ENCODE measurements around the gene PDE3B. TPM values are rescaled to one million over a fixed set of nuclear protein-coding genes. Genes with fewer than 3 reads are reported as not detected.

Gene PDE3B
- total RNA-seq, 1 experiment from 2014 or later, result 6.7 TPM

DNA sequence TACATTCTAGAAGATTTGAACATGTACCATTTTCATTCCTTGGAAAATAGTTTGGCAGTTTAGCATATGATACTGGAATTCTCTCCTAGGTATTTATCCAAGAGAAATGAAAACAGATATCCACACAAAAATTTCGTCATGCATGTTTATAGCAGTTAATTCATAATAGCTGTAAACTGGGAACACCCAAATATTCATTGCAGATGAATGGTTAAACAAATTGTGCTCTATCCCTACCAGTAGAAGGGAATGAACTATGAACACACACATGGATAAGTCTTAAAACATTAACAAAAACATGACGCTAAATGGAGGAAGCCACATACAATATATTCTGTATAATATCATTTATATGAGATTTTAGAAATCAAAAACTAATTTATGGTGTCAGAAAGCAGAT, 61.5 kb downstream of the PDE3B start:
- no TSS peak for BruUV-seq (replicated peaks)
- ChIA-PET CTCF (no interaction called here), POLR2A (no interaction called here), RAD21 (ENCODE audit: low non-redundant PET in 1 of 2, low total read pairs in 2 of 2, uncharacterized antibody in 2 of 2, unreplicated experiment in 2 of 2) (no interaction called here)
- Histone ChIP-seq H4K20me1 (ENCODE audit: insufficient read depth) (no peaks in the 10 kb centered on the region), H3K4me2 (ENCODE audit: low read length) (no peak overlapping the region), H3K4me3 (replicated peaks in 1 of 2; ENCODE audit: low read depth in 1 of 2, low read length in 2 of 2) (no peak overlapping the region), H3K27me3 (ENCODE audit: insufficient read depth, low read length) (no peaks in the 10 kb centered on the region), H3K9me3 (ENCODE audit: control insufficient read depth in 1 of 2, insufficient read depth in 1 of 2, low read depth in 1 of 2, low read length in 2 of 2) (peaks cover 4 to 5% of the 10 kb centered on the region in 2 experiments; a peak in 1 of 4 replicates), H3K36me3 (ENCODE audit: control insufficient read depth in 1 of 2, insufficient read depth in 2 of 2, low read length in 2 of 2) (no peaks in the 10 kb centered on the region), H3K9me2 (ENCODE audit: insufficient read depth) (no peaks in the 10 kb centered on the region), H3K27ac (ENCODE audit: low read depth, low read length) (no peak overlapping the region), H3K4me1 (ENCODE audit: control insufficient read depth in 1 of 2, insufficient read depth in 2 of 2, low read length in 2 of 2) (no peaks in the 10 kb centered on the region), H3K9ac (ENCODE audit: low read length) (no peak overlapping the region), H2AFZ (ENCODE audit: low read depth, low read length, poor library complexity, severe bottlenecking) (no peak overlapping the region), H3K79me2 (ENCODE audit: insufficient read depth, low read length) (no peaks in the 10 kb centered on the region)
- DNase-seq (ENCODE audit: low read depth, low spot score) (no peak), ATAC-seq (no peak)
- TF ChIP-seq ELF1 (IDR thresholded peaks at IDR 0.05; ENCODE audit: borderline replicate concordance, low read depth) (no peak), ZNF274 (IDR thresholded peaks at IDR 0.05; ENCODE audit: low read depth, low read length) (no peak), FOSL1 (IDR thresholded peaks at IDR 0.05; ENCODE audit: low read depth) (no peak), POLR2AphosphoS5 (IDR thresholded peaks at IDR 0.05; ENCODE audit: low read depth, low read length) (no peak), TCF7L2 (IDR thresholded peaks at IDR 0.05; ENCODE audit: borderline replicate concordance, extremely low read depth, insufficient read depth, insufficient read length) (no peak), CBX3 (IDR thresholded peaks at IDR 0.05; ENCODE audit: low read depth) (no peak), JUND (IDR thresholded peaks at IDR 0.05) (no peak), YY1 (IDR thresholded peaks at IDR 0.05; ENCODE audit: extremely low read depth, insufficient replicate concordance, low read depth, low read length) (no peak), POLR2A (IDR thresholded peaks at IDR 0.05; ENCODE audit: borderline replicate concordance, extremely low read depth, insufficient read depth, insufficient read length) (no peak), CEBPB (IDR thresholded peaks at IDR 0.05; ENCODE audit: low read depth) (no peak), EZH2phosphoT487 (IDR thresholded peaks at IDR 0.05; ENCODE audit: borderline replicate concordance) (no peak)
- TF ChIP-seq, protein P1, sequence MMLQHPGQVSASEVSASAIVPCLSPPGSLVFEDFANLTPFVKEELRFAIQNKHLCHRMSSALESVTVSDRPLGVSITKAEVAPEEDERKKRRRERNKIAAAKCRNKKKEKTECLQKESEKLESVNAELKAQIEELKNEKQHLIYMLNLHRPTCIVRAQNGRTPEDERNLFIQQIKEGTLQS (IDR thresholded peaks at IDR 0.05), result no peak
- TF ChIP-seq, protein P2, sequence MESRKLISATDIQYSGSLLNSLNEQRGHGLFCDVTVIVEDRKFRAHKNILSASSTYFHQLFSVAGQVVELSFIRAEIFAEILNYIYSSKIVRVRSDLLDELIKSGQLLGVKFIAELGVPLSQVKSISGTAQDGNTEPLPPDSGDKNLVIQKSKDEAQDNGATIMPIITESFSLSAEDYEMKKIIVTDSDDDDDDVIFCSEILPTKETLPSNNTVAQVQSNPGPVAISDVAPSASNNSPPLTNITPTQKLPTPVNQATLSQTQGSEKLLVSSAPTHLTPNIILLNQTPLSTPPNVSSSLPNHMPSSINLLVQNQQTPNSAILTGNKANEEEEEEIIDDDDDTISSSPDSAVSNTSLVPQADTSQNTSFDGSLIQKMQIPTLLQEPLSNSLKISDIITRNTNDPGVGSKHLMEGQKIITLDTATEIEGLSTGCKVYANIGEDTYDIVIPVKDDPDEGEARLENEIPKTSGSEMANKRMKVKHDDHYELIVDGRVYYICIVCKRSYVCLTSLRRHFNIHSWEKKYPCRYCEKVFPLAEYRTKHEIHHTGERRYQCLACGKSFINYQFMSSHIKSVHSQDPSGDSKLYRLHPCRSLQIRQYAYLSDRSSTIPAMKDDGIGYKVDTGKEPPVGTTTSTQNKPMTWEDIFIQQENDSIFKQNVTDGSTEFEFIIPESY (IDR thresholded peaks at IDR 0.05; ENCODE audit: extremely low read depth, insufficient replicate concordance, low read length), result no peak
- intact Hi-C loops (cut with micrococcal nuclease), result no loop called here
